GM21825 (cell line): ENCODE measurements around the gene CNTNAP4.

Experiments
- ATAC-seq: cut with Tn5 transposase; IDR thresholded peaks from one replicate; pipeline ENCODE4 v1.9.1; 2021; ENCODE audit warnings: mild to moderate bottlenecking, moderate library complexity; ENCODE audit not compliant: unreplicated experiment

CNTNAP4 gene

GRCh38 chr16:76303637-76304314 lies 26.6 kb downstream of the CNTNAP4 start:
- no peak for ATAC-seq

- ATAC-seq, result no peak
Measured at GRCh38 chr16:76309639-76310335, 32.6 kb downstream of the CNTNAP4 start.

- ATAC-seq, result no peak
Measured at GRCh38 chr16:76311260-76311659, 34.1 kb downstream of the CNTNAP4 start.

GRCh38 chr16:76318565-76318964 lies 41.4 kb downstream of the CNTNAP4 start:
- ATAC-seq, result no peak

- no peak for ATAC-seq
Measured at GRCh38 chr16:76329106-76329505, 51.9 kb downstream of the CNTNAP4 start.

- no peak for ATAC-seq
Measured at GRCh38 chr16:76335180-76335974, 58.2 kb downstream of the CNTNAP4 start.

- no peak for ATAC-seq
Measured at GRCh38 chr16:76336112-76336511, 58.9 kb downstream of the CNTNAP4 start.

GRCh38 chr16:76338472-76338871 lies 61.3 kb downstream of the CNTNAP4 start:
- no peak for ATAC-seq

- ATAC-seq, result no peak
Measured at GRCh38 chr16:76343769-76344168, 66.6 kb downstream of the CNTNAP4 start.

- no peak for ATAC-seq
Measured at GRCh38 chr16:76345163-76345661, 68.0 kb downstream of the CNTNAP4 start.

GRCh38 chr16:76346210-76346609 lies 69.0 kb downstream of the CNTNAP4 start:
- no peak for ATAC-seq

- ATAC-seq, result no peak
Measured at GRCh38 chr16:76351441-76351840, 74.2 kb downstream of the CNTNAP4 start.

- ATAC-seq, result no peak
Measured at GRCh38 chr16:76360404-76360803, 83.2 kb downstream of the CNTNAP4 start.

GRCh38 chr16:76370344-76370743 lies 93.1 kb downstream of the CNTNAP4 start:
- no peak for ATAC-seq

- ATAC-seq, result no peak
Measured at GRCh38 chr16:76371441-76371840, 94.2 kb downstream of the CNTNAP4 start.

GRCh38 chr16:76373998-76374397 lies 96.8 kb downstream of the CNTNAP4 start:
- ATAC-seq, result no peak

- no peak for ATAC-seq
Measured at GRCh38 chr16:76376988-76377387, 99.8 kb downstream of the CNTNAP4 start.

- no peak for ATAC-seq
Measured at GRCh38 chr16:76378020-76378419, 100.8 kb downstream of the CNTNAP4 start.

- ATAC-seq, result no peak
Measured at GRCh38 chr16:76381096-76381495, 103.9 kb downstream of the CNTNAP4 start.

GRCh38 chr16:76385601-76386230 lies 108.5 kb downstream of the CNTNAP4 start:
- no peak for ATAC-seq

GRCh38 chr16:76386784-76387183 lies 109.6 kb downstream of the CNTNAP4 start:
- ATAC-seq, result no peak
